Stimulated activated naive CD8-positive, alpha-beta T cell treated with anti-CD3 and anti-CD28 coated beads, Interleukin-15, Interleukin-2, amounts not matched to agents 100 U/mL and 50 U/mL, for 24 hours (primary cell): Measurements from ENCODE around the gene ASB14.

Experiments
- ATAC-seq: fragments of 150-1000 bp; cut with Tn5 transposase; one replicate; pipeline ENCODE4 v1.10.0; 2021
- DNase-seq: peaks from one replicate; pipeline ENCODE4 v3.0.0; 2021

ASB14 gene

DNA sequence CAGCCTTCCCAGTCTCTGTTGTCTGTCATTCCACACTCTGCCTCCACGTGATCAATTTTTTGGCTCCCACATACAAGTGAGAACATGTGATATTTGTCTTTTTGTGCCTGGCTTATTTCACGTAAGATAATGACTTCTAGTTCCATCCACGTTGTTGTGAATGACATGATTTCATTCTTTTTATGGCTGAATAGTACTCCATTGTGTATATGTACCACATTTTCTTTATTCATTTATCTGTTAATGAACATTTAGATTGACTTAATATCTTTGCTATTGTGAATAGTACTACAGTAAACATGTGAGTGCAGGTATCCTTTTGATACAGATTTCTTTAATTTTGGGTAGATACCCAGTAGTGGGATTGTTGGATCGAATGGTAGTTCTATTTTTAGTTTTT, 31.4 kb downstream of the ASB14 start:
- DNase-seq = no peak
- no peak for ATAC-seq

DNA sequence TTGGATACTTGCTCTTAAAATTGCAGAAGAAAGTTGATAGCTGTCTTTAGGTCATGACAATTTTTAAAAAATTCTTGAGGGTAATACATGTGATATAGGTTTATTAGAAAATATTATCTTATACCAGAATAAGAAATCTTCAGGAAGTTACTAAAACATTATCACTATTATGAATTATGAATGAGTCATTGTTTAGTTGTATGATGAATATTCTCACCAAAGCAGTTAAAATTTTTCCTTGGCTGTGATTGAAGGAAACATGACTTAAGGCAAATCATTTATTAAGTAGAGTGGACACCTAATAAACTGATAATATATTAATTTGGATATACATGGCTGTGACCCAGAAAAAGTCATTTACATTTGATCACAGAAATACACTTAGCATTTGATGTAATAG, 34.8 kb downstream of the ASB14 start:
- DNase-seq (no peak), ATAC-seq (no peak)

DNA sequence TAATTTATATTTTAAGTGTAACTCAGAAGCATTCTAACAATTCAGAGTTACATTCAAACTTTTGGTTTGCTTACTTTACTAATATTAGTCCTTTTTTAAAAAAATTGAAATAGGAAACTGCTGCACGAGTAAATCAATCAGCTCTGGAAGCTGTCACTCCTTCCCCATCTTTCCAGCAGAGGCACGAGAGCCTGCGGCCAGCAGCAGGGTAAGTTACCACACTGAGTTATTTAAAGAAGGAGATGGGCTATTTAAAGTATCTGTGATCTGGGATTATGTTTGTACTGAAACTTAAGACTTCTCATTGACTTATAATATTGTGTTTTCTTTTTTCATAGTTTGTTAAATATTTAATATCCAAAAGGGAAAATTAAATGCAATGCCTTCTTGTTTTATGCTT, 35.6 kb downstream of the ASB14 start:
- DNase-seq = no peak

DNA sequence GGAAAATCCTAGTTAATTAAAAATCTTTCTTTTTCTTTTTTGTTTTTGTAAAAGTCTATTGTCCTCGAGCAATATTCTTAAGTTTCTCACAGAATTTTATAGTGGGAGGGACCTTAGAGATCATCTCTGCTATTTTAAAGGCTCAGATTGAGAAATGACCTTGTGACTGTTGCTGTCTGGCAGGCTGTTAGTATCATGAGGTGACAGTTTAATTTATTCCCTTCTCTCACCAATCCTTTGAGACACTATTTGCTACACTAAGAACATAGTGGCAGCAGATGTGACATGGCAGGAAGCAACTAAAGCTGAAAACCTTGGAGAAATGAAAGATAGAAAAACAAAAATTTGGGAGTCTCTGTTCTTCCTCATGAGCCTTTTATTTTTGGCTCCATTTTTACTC, 40.1 kb downstream of the ASB14 start:
- DNase-seq (no peak), ATAC-seq (no peak)

More for the DNA sequence above, 35.6 kb downstream of the ASB14 start:
- ATAC-seq = no peak

DNA sequence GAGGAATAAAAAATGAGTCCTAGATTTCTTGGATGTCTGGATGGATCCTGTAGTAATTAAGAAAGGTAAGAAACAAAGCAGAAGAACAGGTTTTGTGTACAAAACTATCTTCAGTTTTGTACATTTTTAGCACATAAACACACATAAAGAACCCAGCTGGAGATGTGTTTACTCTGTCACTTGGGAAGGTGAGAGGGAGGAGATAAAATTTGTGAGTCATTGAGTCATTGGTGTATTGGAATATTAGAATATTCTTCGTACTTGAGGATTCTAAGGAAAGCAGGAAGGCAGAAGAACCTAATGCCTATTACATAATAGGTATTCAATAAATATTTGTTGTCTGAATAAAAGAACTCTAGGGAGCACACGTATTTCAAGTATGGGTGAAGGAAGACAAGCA, 47.5 kb downstream of the ASB14 start:
- ATAC-seq = no peak

DNA sequence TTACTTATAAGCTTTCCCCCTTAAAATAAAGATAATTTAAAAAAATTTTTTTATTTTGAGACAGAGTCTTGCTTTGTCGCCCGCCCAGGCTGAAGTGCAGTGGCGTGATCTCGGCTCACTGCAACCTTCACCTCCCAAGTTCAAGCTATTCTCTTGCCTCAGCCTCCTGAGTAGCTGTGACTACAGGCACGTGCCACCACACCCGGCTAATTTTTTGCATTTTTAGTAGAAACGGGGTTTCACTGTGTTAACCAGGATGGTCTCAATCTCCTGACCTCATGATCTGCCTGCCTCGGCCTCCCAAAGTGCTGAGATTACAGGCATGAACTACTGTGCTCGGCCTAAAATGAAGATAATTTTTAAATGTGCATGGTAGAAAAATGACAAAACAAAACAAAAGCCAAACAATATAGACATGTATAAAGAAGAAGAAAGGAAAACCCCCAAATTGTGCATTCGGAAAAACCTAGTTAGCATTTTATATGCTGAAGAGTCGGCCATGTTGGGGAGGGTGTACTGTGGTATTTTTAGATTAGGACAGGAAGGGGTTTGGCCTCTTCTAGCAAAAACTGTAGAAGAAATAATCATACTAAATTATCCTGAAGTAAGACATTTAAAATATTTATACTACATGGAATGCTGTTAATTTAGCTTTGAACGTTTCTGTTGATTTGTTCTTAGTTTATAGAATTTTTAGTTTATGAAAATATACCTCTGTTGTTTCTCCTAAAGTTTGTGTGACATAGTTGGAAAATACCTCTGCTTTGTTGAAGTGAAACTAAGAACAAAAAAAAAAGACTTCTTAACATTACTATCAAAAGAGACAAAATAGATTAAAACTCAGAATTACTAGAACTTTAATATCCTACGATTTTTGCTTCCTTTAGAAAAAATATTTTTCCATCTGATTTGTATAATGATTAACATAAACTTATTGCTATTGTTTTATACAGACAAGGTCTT, 57.6 kb downstream of the ASB14 start:
- ATAC-seq = no peak

More for the DNA sequence above, 47.5 kb downstream of the ASB14 start:
- no peak for DNase-seq

DNA sequence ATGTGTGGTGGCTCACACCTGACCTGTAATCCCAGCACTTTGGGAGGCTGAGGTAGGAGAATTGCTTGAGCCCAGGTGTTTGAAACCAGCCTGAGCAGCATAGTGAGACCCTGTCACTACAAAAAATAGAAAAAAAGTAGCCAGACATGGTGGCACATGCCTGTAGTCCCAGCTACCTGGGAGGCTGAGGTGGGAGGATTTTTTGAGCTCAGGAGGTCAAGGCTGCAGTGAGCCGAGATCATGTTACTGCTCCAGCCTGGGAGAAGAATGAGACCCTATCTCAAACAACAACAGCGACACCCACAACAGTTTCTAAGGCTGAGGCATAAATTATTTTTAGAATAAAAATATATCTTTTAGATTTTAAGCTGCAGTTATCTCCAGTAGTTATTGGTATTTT, 58.7 kb downstream of the ASB14 start:
- DNase-seq (no peak), ATAC-seq (no peak)

More for the DNA sequence above, 57.6 kb downstream of the ASB14 start:
- DNase-seq = no peak

DNA sequence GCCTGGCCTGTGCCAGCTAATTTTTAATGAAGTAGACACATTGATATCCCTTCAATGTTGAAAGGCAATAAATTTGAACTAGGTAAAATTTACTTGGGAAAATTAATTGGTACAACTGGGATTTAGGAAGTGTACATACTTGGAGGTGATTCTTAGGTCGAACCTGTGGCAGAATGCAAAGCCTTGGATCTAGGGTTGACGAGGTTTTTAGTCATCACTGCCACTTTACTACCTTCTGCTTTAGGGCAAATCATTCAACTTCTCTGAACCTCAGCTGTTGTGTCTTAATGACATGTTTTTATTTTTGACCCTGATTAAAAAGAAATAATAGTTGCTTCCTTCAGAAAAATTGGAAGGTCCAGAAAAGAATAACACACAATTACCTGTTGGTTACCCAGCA, 62.5 kb downstream of the ASB14 start:
- DNase-seq = no peak
- ATAC-seq = no peak

DNA sequence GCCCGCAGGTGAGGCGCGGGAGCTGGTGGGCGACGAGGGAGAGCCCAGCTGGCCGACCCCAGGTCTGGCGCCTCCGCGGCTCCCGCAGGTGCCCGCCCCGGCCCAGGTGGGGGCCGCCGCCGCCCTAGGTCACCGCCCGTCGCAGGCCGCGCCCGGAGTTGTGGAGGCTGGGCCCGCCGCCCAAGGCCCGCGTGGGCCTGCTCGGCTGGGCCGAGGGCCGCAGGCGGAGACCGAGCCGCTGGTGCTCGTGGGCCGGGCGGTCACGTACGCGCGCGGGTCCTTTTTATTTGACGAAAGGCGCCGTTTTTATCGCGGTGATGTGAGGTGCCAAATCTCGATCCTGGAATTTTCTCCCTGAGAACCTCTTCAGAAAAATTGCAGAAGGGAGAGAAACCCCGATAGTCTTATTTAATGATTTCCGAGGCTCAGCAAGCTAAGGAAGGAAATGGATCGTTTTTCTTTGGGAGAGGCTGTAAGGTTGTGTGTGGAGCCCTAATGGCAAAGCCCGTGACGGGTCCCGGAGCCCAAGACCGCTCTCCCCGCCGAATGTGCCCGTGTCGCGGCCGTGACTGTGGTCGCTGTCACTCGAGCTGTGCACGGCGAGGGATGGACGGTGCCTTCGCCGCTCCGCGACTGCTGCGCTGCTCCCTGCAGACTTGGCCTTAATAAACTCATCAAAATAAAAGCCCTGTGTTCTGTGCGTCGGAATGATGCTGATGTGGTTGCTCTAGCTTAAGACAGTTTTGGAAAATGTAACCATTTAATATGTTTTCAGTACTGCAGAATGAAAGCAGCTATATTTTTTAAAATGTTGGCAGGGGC, 64.3 kb downstream of the ASB14 start:
- DNase-seq (peak; percentile 55), ATAC-seq (peak; percentile 42)

DNA sequence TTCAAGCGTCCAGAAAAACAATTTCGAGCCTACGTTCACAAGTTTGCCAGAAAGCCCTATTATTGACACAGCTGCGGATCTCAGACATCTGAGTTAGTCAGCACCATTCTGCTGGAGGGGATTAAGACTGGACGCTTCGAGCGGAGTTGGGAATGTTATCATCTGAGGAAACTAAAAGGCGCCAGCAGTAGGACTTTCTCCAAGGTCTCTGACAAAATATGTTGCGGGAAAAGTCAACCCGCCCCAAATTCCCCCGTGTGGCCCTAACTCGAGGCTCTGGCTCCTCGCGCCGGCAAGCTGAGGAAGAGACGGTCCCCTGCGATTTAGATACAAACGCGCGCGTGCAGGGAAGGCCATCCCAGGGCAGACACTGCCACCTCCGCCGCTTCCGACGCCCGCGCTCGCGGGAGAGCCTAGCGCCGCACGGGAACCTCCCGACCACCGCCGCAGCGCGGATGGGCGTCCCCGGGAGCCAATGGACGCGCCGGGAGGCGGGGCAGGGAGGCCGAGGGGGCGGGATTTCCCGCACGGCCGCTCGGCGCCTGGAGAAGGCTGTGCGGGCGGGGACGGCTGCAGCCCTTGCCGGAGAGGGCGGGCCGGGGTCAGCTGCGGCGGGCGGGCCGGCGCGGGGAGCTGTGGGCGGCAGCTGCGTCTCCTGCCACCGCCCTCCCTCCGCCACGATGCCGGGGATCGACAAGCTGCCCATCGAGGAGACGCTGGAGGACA, 65.1 kb downstream of the ASB14 start, which contains the start of gene APPL1:
TSS of gene APPL1 (plus strand) at position 526 of the 726 bp plus-strand sequence. CDS start at position 681, 155 bp downstream.
- peak; percentile 94 for DNase-seq
- ATAC-seq = peak; percentile 97

DNA sequence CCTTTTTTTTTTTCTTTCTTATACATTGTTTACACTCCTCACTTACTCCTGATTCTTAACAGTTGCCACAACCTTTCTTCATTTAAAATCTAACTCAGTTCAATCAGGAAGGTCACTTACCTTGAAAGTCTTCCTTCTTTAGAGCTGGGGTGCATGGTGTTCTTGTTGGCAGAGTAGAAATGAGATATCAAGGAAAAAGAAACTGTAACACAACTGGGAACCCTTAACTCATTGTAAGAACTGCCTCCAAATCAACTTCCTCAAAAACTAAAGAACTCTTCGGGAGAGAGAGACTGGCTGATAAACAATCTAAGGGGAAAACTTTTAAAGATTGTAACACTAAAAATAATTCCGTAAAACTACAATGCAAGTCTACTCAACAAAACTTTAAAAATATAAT, 66.3 kb downstream of the ASB14 start:
- DNase-seq (no peak), ATAC-seq (no peak)

DNA sequence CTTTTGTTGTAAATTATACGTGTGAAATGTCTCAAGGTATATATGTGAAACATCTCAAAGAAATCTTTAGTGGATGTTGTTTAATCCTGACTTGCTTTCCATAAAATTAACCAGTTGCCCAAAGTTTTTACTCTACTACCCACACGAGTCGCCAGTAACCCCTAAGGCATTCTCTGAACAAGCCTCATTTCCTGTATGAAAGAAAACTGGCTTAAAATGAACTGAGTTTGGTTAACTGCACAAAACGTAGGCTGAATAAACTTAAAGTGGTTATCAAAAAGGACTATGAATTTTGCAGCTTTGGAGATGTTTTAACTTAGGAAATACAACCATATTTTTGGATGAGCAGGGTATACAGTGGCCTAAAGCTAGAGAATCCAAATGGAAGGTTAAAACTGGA, 67.6 kb downstream of the ASB14 start:
- DNase-seq (no peak), ATAC-seq (no peak)

DNA sequence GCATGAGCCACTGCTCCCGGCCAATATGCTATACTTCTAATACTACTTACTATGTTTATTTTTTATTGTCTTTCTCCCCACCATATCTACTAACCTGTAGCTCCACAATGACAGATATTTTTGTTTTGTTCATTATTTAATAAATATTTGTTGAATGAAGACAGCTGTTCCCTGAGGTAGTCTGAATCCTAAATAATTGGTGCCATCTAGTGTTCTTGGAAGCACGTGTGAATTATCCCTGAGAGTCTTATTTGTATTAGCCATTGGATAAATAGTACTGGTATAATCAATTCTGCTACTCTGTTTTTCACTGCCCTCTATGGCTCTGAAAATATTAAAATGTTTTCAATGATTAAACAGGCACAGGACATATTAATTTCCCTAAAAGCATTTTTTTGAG, 70.6 kb downstream of the ASB14 start:
- no peak for DNase-seq
- no peak for ATAC-seq
